K562 (cell line): ENCODE data around the gene NDRG4.

ENCODE experiments used
- CHD7 ChIP-seq: fragments of 200-600 bp; sonication (generic); IDR thresholded peaks from one replicate; pipeline ENCODE4 v1.6.1; 2012; ENCODE audit warnings: mild to moderate bottlenecking, low read depth, low read length, inconsistent platforms
- EP300 ChIP-seq: IDR thresholded peaks from 2 replicates; pipeline ENCODE4 v1.6.1; 2012; ENCODE audit warnings: low read length, improper control_type of control experiment
- HMG20A ChIP-seq: fragments of 450-650 bp; formaldehyde crosslinking; conservative IDR thresholded peaks from 2 replicates; pipeline ENCODE4 v1.4.0; 2020; ENCODE audit warnings: mild to moderate bottlenecking, mixed read lengths
- POLR2AphosphoS5 ChIP-seq: IDR thresholded peaks from 2 replicates; pipeline ENCODE4 v1.6.1; 2011; ENCODE audit warnings: mild to moderate bottlenecking, low read depth, low read length, moderate library complexity; ENCODE audit not compliant: control insufficient read depth, insufficient read depth
- RBM14 ChIP-seq: fragments of 200-400 bp; formaldehyde crosslinking; IDR thresholded peaks from 2 replicates; pipeline ENCODE4 v1.6.1; 2018; ENCODE audit warnings: low read depth, mild to moderate bottlenecking, low read length, moderate library complexity, borderline replicate concordance; ENCODE audit not compliant: insufficient read depth
- THAP7 ChIP-seq: fragments of 250-450 bp; sonication (Bioruptor Pico); IDR thresholded peaks from 2 replicates; pipeline ENCODE4 v1.5.0; 2021
- TRIM24 ChIP-seq, 2 experiments: fragments of 450-650 bp; IDR thresholded peaks; 2 replicates each; pipeline ENCODE4 v1.6.1; 2016

GRCh38 chr16:58542291-58542690 is 42.3 kb downstream of the NDRG4 start:
- TF ChIP-seq POLR2AphosphoS5 (no peak), CHD7 (no peak), HMG20A (CRISPR knock-in tag) (no peak), THAP7 (CRISPR knock-in tag) (no peak), TRIM24 (IDR thresholded peaks at IDR 0.05) (no peak), EP300 (no peak), RBM14 (no peak)
